GM19193 (cell line): ENCODE measurements around the gene MLH1.

ENCODE experiments used
- POLR2A ChIP-seq: IDR thresholded peaks from 4 replicates; pipeline ENCODE4 v1.6.1; 2011; ENCODE audit not compliant: insufficient read depth, insufficient read length; ENCODE audit errors: extremely low read depth

The MLH1 gene

DNA sequence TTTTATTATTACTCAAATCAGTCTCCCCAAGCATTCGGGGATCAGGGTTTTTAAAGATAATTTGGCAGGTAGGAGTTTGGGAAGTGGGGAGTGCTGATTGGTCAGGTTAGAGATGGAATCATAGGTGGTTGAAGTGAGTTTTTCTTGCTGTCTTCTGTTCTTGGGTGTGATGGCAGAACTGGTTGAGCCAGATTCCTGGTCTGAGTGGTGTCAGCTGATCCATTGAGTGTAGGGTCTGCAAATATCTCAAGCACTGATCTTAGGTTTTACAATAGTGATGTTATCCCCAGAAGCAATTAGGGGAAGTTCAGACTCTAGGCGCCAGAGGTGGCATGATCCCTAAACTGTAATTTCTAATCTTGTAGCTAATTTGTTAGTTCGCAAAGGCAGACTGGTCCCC is 27.9 kb upstream of the MLH1 start:
- TF ChIP-seq POLR2A = no peak

DNA sequence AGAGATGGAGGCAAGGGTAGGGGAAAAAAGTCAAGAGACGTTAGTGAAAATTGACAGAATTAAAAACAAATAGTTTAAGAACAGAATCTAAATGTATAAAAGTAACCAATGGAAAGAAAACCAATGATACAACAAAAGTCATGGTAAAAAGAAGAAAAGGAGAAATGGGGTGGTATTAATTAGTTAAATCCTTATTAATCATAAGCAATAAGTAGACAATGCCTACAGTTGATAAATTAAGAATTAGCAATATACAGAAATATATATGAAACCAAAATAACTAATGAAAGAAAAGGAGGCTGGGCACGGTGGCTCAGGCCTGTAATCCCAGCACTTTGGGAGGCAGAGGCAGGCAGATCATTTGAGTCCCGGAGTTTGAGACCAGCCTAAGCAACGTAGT is 24.2 kb upstream of the MLH1 start:
- no peak for TF ChIP-seq POLR2A

DNA sequence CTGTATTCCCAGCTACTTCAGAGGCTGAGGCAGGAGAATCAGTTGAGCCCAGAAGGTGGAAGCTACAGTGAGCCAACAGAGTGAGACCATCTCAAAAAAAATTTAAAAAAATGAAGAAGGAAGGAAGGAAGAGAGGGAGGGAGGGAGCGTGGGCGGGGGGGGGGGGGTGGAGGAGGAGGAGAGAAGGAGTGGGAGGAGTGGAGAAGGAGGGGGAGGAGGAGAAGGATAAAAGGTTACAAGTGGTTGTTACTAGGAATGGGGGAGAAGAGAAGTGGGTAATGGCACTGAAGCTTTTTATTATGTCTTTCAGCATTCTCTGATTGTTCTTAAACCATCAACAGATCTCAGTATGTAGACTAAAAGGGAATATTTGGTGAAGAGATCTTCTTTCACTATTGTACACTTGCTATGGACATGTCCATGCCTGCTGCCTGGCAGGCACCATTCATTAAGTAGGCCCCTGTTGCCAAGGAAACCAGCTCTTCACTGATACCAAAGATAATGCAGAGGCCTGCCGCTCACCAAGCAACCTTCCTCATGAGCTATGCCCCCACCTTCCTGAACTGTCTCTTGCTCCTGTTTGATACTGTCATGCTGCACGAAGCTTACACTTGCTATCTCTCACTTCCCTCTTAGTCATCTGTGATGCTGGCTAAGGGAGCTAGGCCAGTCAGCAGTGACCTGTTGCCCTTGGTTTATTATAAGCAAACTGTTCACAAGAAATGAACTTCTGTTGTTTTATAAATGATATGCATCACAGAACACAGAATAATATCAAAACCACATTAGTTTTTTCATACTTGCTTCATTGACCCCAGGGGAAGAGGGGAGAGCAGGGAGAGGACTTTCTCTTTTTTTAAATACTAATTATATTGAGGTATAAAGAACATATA is 23.5 kb upstream of the MLH1 start:
- no peak for TF ChIP-seq POLR2A

DNA sequence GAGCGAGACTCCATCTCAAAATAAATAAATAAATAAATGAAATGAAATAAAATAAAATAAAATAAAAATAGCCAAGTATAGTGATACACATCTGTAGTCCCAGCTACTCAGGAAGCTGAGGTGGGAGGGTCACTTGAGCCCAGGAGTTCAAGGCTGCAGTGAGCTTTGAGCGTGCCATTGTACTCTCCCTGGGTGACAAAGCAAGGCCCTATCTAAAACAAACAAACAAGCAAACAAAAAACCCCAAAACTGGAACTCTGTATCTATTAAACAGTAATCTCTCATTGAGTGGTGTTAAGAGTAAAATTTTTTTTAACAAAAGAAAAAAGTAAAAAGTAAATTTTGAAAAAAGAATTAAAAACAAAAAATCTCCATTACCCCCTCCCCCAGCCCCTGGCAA is 21.2 kb upstream of the MLH1 start:
- no peak for TF ChIP-seq POLR2A

DNA sequence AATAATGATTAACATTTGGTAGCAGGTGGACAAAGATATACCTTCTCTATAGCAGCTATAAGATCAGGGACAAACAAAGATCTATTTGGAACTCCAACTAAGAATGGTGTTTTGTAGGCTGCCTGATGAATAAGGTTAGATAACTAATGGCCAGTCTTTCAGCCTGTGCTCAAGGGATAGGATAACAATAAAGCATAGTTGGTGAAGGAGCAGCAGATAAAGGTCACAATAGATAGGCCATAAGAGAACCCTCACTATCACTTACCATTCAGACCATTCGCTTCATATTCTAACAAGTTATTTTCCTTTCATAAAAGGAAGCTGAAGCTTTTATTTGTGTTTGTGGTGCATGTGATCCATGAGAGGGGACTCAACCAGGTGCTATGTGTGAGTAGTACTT is 20.2 kb upstream of the MLH1 start:
- no peak for TF ChIP-seq POLR2A

DNA sequence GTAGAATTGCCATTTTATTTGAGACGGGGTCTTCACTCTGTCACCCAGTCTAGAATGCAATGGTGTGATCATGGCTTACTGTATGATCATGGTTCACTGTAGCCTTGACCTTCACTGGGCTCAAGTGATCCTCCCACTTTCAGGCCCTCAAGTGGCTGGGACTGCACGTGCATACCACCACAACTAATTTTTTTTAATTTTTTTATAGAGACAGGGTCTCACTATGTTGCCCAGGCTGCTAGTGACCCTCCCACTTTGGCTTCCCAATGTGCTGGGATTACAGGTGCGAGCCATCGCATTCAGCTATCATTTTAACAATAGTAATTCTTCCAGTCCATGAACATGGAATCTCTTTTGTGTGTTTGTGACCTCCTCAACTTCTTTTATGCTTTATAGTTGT is 12.3 kb upstream of the MLH1 start:
- TF ChIP-seq POLR2A = no peak

DNA sequence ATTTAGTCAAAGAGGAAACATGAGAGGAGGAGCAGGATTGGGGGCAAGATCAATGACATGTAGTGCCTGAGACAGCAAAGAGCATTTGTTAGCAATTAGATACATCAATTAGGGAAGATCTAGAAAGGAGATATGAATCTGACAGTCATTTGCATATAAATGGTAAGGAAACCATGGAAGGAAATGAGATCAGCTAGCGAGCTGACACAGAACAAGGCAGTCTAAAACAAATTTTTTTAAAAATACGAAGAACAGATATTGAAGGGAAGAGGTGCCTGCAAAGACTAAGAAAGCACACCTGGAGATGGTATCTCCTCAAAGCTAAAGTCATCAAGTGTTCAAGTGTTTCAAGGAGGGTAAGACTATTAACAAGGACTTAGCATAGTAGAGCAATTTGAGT is 5.0 kb upstream of the MLH1 start:
- TF ChIP-seq POLR2A = no peak

DNA sequence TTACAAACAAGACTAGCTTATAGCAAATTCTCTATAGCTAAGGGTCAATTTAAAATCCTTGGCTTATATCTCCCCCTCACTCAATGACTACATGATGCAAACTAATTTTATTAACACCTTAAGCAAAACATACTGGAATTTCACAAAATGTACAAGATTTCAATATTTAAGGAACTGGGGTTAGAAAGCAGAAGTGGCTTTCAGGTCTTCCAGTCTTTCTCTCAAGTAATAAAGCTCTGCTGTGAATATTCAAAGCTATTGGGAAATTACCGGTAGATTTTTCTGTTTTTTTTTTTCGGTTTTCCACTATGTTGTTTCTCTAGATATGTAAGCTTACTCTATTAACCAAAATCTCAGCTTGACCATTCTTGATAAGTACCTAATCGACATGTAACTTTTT is 4.3 kb upstream of the MLH1 start:
- no peak for TF ChIP-seq POLR2A

DNA sequence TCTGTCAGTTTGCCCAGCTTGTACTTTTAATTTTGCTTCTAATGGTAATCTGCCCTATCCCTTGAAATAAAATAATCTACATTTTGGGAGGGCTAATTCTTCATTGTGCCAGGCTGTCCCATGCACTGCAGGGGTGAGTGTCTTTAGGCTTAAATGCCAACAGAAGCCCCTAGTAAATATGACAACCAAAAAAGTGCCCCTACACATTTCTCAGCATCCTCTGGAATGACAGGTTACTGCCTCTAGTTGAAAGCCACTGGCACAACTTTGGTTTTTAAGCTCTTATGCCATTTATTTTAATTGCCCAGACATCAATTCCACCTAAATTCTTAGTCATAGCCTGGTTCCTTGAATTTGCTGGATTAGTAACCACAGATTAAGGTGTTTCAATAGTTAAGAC is 3.8 kb upstream of the MLH1 start:
- TF ChIP-seq POLR2A = no peak

DNA sequence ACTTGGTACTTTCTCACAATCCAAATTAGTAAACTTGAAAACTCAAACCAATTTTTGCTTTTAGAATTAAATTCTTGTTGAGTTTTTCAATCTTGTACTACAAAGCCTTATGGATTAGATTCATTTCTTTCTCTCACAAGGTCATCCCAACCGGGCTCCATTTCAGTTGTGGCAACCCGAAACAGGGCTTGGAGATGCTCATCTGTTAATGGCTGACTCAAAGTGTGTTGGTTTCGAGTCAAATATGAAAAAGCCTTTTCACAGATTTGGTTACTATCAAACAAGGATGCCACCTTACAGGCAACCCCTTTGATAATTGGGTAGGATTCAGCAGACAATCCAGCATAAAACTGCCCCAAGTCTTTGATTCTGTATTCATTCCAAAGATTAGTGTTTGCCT is 2.2 kb upstream of the MLH1 start:
- no peak for TF ChIP-seq POLR2A

DNA sequence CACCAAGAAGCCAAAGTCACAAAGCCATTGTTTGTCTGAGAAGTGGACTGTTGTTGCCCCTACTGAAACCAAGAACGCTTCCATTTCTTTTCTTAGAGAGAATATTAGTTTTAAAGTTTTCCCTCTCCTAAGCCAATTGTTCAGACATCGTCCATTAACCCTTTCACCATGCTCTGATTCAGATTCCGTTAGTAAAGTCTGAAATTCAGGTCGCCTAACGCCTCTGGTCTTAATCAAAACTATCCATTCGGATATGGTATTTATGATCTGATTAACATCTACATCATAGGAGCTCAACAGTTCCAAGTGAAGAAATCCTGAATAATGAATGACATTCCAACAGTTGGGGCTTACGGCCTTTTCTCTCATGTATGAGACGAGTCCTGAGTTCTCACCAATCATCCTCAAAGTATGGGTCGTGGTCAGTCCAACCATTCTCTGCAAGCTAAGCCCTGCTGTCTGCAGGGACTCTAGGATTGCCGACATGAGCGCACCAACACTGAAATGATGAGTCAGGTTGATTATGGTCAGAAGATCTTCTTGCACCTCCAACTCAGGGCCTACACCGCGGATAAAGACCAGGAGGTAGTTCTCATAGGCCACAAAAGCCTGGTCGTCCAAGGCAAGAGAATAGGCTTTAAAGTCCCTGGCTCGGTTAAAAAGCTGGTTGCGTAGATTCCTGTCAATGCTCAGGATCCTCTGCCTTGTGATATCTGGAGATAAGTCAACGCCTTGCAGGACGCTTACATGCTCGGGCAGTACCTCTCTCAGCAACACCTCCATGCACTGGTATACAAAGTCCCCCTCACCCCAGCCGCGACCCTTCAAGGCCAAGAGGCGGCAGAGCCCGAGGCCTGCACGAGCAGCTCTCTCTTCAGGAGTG is 1.2 kb upstream of the MLH1 start:
- TF ChIP-seq POLR2A = no peak

DNA sequence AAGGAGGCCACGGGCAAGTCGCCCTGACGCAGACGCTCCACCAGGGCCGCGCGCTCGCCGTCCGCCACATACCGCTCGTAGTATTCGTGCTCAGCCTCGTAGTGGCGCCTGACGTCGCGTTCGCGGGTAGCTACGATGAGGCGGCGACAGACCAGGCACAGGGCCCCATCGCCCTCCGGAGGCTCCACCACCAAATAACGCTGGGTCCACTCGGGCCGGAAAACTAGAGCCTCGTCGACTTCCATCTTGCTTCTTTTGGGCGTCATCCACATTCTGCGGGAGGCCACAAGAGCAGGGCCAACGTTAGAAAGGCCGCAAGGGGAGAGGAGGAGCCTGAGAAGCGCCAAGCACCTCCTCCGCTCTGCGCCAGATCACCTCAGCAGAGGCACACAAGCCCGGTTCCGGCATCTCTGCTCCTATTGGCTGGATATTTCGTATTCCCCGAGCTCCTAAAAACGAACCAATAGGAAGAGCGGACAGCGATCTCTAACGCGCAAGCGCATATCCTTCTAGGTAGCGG is 452 bp upstream of the MLH1 start, which contains the start of gene EPM2AIP1:
Gene EPM2AIP1, minus strand, starts transcription at position 326 of the 520 bp plus-strand sequence. Its CDS starts 54 bp downstream, at position 272.
- peak; percentile 90 for TF ChIP-seq POLR2A

DNA sequence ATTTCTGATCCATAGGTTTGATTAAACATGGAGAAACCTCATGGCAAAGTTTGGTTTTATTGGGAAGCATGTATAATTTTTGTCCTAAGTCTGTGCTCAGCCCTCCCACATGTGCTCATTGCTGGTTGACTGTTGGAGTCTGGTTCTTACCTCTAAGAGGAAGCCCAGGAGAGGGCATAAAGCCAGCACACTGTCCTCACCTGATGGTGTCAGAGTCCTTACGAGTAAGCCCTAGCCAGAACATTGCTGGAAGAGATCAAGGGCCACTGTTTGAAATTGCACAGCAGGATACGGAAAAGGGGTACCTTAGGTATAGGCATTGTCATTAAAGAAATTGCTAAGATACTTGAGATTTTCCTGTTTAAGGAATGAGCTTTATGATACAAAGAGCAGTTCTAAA is 21.3 kb downstream of the MLH1 start:
- no peak for TF ChIP-seq POLR2A

DNA sequence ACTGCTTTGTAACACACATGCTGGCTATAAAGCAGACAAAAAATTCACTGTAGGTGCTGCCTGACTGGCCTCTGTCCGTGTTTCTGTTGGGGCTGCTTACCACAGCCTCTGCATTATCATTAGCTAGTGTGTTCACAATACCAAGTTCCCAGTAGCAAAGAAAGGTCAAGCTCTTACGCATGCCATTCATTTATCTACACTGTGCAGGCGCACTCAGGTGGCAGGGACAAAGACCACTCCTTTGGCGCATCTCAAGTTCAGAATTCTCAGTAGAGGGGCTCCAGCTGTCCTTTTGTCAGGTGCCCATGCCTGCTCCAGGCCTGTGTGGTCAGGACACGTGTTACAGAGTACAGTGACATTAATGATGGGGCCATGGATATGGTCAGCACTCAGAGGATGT is 22.3 kb downstream of the MLH1 start:
- no peak for TF ChIP-seq POLR2A

DNA sequence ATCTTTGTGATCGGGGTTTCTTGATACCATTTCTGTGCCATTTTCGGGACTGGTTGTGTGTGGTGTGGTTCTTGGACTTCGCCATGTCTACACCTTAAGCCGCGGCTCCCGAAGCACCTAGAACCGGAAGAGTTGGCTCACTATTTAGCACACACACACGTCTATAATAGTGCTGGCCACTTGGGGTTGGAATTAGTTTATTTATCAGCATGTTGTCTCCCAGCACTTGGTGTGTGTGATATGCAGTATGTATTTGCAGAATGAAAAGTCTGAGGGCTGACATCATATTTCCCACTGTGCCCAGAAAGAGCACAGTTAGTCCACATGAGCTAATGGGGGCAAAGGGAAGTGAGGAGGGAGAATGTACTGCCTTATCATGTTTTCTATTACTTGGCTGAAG is 23.6 kb downstream of the MLH1 start:
- no peak for TF ChIP-seq POLR2A
